Measurements from ENCODE around the gene CACNA1I. TPM values are rescaled to one million over a fixed set of nuclear protein-coding genes. Genes with fewer than 3 reads are reported as not detected.

The CACNA1I gene
- total RNA-seq, 6 experiments from 2014 or later: not detected

DNA sequence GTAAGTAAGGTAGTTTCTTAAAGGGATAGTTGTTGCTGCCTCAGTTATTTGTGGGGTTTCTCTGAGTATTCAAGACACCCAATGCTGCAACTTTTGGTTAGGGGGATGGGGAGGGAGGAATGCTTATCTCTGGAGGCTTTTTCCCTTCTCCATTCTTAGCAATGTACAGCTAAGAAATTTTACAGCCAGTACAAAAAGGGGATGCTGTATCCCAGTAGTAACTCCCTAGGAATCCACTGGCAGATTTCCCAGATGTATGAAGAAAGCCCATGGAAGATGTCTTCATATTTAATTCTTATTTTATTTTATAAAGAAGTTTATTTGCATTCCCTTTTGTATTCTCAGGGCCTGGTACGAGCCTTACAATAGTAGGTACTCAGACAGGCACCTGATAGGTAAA lies 168.2 kb downstream of the CACNA1I start:
- Mint-ChIP-seq H3K4me3 (no peak overlapping the region), H3K4me1 (ENCODE audit: low read depth) (no peaks in the 10 kb centered on the region), H3K36me3 (ENCODE audit: low read depth) (no peaks in the 10 kb centered on the region; the same call in 1 of the 2 replicates), H3K9me3 (no peaks in the 10 kb centered on the region), H3K27ac (no peak overlapping the region), H3K27me3 (ENCODE audit: insufficient read depth) (peaks cover 26% of the 10 kb centered on the region)
- TF ChIP-seq, protein P1, sequence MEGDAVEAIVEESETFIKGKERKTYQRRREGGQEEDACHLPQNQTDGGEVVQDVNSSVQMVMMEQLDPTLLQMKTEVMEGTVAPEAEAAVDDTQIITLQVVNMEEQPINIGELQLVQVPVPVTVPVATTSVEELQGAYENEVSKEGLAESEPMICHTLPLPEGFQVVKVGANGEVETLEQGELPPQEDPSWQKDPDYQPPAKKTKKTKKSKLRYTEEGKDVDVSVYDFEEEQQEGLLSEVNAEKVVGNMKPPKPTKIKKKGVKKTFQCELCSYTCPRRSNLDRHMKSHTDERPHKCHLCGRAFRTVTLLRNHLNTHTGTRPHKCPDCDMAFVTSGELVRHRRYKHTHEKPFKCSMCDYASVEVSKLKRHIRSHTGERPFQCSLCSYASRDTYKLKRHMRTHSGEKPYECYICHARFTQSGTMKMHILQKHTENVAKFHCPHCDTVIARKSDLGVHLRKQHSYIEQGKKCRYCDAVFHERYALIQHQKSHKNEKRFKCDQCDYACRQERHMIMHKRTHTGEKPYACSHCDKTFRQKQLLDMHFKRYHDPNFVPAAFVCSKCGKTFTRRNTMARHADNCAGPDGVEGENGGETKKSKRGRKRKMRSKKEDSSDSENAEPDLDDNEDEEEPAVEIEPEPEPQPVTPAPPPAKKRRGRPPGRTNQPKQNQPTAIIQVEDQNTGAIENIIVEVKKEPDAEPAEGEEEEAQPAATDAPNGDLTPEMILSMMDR (IDR thresholded peaks at IDR 0.05): no peak
- peak; percentile 53 for DNase-seq

Other genes starting within 250 kb of the CACNA1I start
- gene SYNGR1, start 220.8 kb upstream of the CACNA1I start, total RNA-seq (2021; fragmentation: NEBNext Ultra II Directional; extraction: Animal tissue kit (Norgen Biotek cat#: 25700)): 10 to 100 TPM; 16.0 to 20.2 (median 18.5) TPM
- gene TAB1, start 171.0 kb upstream of the CACNA1I start, total RNA-seq (2021; fragmentation: NEBNext Ultra II Directional; extraction: Animal tissue kit (Norgen Biotek cat#: 25700)): 10 to 100 TPM; 16.0 to 21.2 (median 17.8) TPM
- gene MGAT3, start 113.7 kb upstream of the CACNA1I start, total RNA-seq (2021; fragmentation: NEBNext Ultra II Directional; extraction: Animal tissue kit (Norgen Biotek cat#: 25700)): not detected
- 10 to 100 TPM; 26.4 to 32.8 (median 28.7) TPM for gene MIEF1, start 68.5 kb upstream of the CACNA1I start, total RNA-seq (2021; fragmentation: NEBNext Ultra II Directional; extraction: Animal tissue kit (Norgen Biotek cat#: 25700))
- gene ATF4, start 50.2 kb upstream of the CACNA1I start, total RNA-seq (2021; fragmentation: NEBNext Ultra II Directional; extraction: Animal tissue kit (Norgen Biotek cat#: 25700)): 100 to 1,000 TPM; 227 to 271 (median 249) TPM
- gene RPS19BP1, start 38.0 kb upstream of the CACNA1I start, total RNA-seq (2021; fragmentation: NEBNext Ultra II Directional; extraction: Animal tissue kit (Norgen Biotek cat#: 25700)): 10 to 100 TPM; 60.5 to 85.5 (median 75.9) TPM